ENCODE data around the gene INHBC. TPM values are rescaled to one million over a fixed set of nuclear protein-coding genes. Genes with fewer than 3 reads are reported as not detected.

INHBC gene
- total and polyA plus RNA-seq, 10 donors: 0.19 TPM; not detected in 9

DNA sequence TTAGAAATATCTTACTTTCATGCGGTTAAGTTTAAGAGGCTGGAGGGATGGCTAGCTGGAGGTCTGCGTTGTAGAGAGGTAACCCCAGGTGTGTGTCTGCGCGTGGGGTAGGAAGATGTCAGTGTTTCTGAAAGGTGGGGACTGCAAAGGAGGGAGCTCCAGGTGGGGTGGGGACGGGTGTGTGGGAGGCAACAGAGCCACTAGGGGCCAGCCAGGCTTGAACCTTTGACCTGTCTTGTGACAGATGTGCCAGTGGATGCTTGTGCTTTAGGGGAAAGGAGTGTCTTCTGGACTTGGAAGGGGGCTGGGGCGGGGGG lies 25.8 kb downstream of the INHBC start:
- Histone ChIP-seq H3K9me3 (no peaks in the 10 kb centered on the region), H3K27ac (peak overlapping the region in 4 of 8 donors; percentile 8 to 90 (median 86)), H3K36me3 (no peaks in the 10 kb centered on the region), H3K4me3 (peak overlapping the region in 7 of 8 donors; percentile 60 to 91 (median 66)), H3K27me3 (replicated peaks in 1 of 7) (peaks cover 0 to 29% (median 13%) of the 10 kb centered on the region in 7 donors), H3K4me1 (peaks cover 31 to 65% (median 46%) of the 10 kb centered on the region in 6 donors)
- TF ChIP-seq POLR2AphosphoS5 (IDR thresholded peaks at IDR 0.05) (no peak), POLR2A (IDR thresholded peaks at IDR 0.05) (no peak)
- TF ChIP-seq, protein P1, sequence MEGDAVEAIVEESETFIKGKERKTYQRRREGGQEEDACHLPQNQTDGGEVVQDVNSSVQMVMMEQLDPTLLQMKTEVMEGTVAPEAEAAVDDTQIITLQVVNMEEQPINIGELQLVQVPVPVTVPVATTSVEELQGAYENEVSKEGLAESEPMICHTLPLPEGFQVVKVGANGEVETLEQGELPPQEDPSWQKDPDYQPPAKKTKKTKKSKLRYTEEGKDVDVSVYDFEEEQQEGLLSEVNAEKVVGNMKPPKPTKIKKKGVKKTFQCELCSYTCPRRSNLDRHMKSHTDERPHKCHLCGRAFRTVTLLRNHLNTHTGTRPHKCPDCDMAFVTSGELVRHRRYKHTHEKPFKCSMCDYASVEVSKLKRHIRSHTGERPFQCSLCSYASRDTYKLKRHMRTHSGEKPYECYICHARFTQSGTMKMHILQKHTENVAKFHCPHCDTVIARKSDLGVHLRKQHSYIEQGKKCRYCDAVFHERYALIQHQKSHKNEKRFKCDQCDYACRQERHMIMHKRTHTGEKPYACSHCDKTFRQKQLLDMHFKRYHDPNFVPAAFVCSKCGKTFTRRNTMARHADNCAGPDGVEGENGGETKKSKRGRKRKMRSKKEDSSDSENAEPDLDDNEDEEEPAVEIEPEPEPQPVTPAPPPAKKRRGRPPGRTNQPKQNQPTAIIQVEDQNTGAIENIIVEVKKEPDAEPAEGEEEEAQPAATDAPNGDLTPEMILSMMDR (IDR thresholded peaks at IDR 0.05 in 8 of 11, conservative IDR thresholded peaks at IDR 0.05 in 3 of 11): no peak
- DNase-seq: peak; percentile 81
- intact Hi-C loops (cut with DNase I; ENCODE audit: low total_unique reads): no loop called here
- 0 to 5% (median 4%) methylated on average over 5 to 6 of the region's 6 CpGs for WGBS, 5 donors

DNA sequence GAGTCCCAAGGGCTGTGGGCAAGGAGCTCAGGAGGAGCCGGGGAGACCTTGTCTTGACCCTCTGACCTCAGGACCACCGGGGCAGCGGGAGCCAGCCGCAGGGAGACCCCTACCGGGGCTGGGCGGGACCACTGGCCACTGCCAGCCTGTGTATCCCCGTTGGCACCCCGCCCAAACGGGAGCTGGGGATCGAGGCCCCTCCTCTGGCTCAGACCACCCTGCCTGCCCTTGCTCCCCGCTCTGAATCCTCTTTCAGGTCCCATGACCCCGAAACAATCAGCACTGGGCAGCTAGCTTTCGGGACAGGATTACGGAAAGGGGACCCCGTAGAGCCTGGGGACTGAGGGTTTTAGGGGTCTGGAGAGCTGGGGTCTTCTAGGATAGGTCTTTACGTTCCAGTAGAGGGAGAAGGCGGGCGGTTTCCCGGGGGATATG lies 26.3 kb downstream of the INHBC start:
- Histone ChIP-seq H3K9me3 (no peaks in the 10 kb centered on the region), H3K36me3 (no peaks in the 10 kb centered on the region), H3K27ac (peak overlapping the region in 2 of 8 donors; percentile 7 to 8), H3K4me1 (peaks cover 31 to 60% (median 45%) of the 10 kb centered on the region in 6 donors), H3K4me3 (peak overlapping the region in 7 of 8 donors; percentile 43 to 91 (median 60)), H3K27me3 (replicated peaks in 1 of 7) (peaks cover 0 to 29% (median 13%) of the 10 kb centered on the region in 7 donors)
- intact Hi-C loops (cut with DNase I; ENCODE audit: low total_unique reads): no loop called here
- WGBS, 5 donors: 1 to 4% (median 2%) methylated on average over 6 to 19 of the region's 19 CpGs
- no peak for TF ChIP-seq POLR2AphosphoS5 (IDR thresholded peaks at IDR 0.05)
- TF ChIP-seq, protein P1 (IDR thresholded peaks at IDR 0.05 in 8 of 11, conservative IDR thresholded peaks at IDR 0.05 in 3 of 11): peak in 1 of 11 experiments; percentile 8
- peak; percentile 84 for DNase-seq

DNA sequence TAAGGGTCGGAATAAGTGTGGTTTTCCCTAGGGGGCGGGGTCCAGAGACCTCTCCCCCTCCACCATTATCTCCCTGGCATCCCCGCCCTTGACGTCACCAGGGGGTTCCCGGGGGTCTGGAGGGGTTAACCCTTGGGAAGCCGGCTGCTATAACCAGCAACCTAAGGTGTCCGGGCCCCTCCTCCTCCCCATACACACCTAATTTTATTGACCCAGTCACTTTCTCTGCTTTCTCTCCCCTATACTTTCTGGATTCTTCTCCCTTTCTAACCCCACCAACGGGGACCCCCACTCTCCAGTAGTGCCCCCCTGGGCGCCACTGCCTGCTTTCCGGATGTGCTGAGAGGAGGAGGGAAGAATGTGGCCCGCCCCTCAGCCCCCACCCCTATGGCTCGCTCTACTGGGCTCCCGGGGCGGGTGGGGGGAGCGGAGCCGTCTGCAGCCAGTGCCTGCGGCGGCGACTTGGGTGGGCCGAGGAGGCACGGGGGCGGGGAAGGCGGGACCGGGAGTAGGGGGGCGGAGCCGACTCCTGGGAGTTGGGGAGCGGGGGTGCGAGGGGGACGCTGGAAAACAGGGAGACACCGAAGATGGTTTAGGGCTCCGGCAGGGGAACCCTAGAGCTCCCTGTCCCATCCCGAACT lies 26.8 kb downstream of the INHBC start:
- H3K9me3 ChIP-seq: no peaks in the 10 kb centered on the region
- WGBS, 5 donors: 0 to 3% (median 1%) methylated on average over 27 to 32 of the region's 32 CpGs
- peaks cover 0 to 3% (median 0%) of the 10 kb centered on the region in 6 donors for H3K36me3 ChIP-seq
- peak; percentile 88 for DNase-seq
- H3K27me3 ChIP-seq (replicated peaks in 1 of 7): peaks cover 0 to 29% (median 13%) of the 10 kb centered on the region in 7 donors
- peak overlapping the region; percentile 43 to 91 (median 58) for H3K4me3 ChIP-seq
- peak overlapping the region in 4 of 8 donors; percentile 68 to 80 (median 78) for H3K27ac ChIP-seq
- intact Hi-C loops (cut with DNase I; ENCODE audit: low total_unique reads): no loop called here
- H3K4me1 ChIP-seq: peaks cover 31 to 55% (median 43%) of the 10 kb centered on the region in 6 donors
- TF ChIP-seq, protein P1 (IDR thresholded peaks at IDR 0.05 in 8 of 11, conservative IDR thresholded peaks at IDR 0.05 in 3 of 11): no peak
- TF ChIP-seq POLR2A (IDR thresholded peaks at IDR 0.05): no peak
- TF ChIP-seq POLR2AphosphoS5 (IDR thresholded peaks at IDR 0.05): no peak

- no peaks in the 10 kb centered on the region for H3K9me3 ChIP-seq
- DNase-seq: no peak
- peaks cover 0 to 8% (median 0%) of the 10 kb centered on the region in 6 donors for H3K36me3 ChIP-seq
- TF ChIP-seq, protein P1 (IDR thresholded peaks at IDR 0.05 in 8 of 11, conservative IDR thresholded peaks at IDR 0.05 in 3 of 11): no peak
- TF ChIP-seq POLR2AphosphoS5 (IDR thresholded peaks at IDR 0.05): no peak
- TF ChIP-seq POLR2A (IDR thresholded peaks at IDR 0.05): no peak
- peaks cover 31 to 53% (median 43%) of the 10 kb centered on the region in 6 donors for H3K4me1 ChIP-seq
- H3K27ac ChIP-seq: peak overlapping the region in 5 of 8 donors; percentile 68 to 80 (median 77)
- 0 to 2% (median 0%) methylated on average over 9 of the region's 9 CpGs for WGBS, 5 donors
- intact Hi-C loops (cut with DNase I; ENCODE audit: low total_unique reads): no loop called here
- H3K4me3 ChIP-seq: peak overlapping the region; percentile 43 to 91 (median 58)
- peaks cover 0 to 29% (median 13%) of the 10 kb centered on the region in 7 donors for H3K27me3 ChIP-seq (replicated peaks in 1 of 7)
Measured at GRCh38 chr12:57461917-57462250, 27.3 kb downstream of the INHBC start.

Data from spleen (tissue), 11 donors.